Activated naive CD8-positive, alpha-beta T cell treated with anti-CD3 and anti-CD28 coated beads, Interleukin-2, amount 50 U/mL, for 16 hours (primary cell): Measurements from ENCODE around the gene VDAC2.
"Not testable (repeated sequence)": the region's sequence is repeated elsewhere in the genome, so short reads cannot be mapped to it uniquely, and the experiment has no call there.

ENCODE experiments used
- DNase-seq: peaks from one replicate; pipeline ENCODE4 v3.0.0-alpha.2; 2020; ENCODE audit warnings: low read depth, low spot score

The VDAC2 gene

GRCh38 chr10:75199949-75200348 lies 10.6 kb upstream of the VDAC2 start:
- not testable (repeated sequence) for DNase-seq

GRCh38 chr10:75201793-75202307 lies 8.7 kb upstream of the VDAC2 start:
- no peak for DNase-seq

GRCh38 chr10:75202321-75203045 lies 8.1 kb upstream of the VDAC2 start:
- DNase-seq: no peak

DNA sequence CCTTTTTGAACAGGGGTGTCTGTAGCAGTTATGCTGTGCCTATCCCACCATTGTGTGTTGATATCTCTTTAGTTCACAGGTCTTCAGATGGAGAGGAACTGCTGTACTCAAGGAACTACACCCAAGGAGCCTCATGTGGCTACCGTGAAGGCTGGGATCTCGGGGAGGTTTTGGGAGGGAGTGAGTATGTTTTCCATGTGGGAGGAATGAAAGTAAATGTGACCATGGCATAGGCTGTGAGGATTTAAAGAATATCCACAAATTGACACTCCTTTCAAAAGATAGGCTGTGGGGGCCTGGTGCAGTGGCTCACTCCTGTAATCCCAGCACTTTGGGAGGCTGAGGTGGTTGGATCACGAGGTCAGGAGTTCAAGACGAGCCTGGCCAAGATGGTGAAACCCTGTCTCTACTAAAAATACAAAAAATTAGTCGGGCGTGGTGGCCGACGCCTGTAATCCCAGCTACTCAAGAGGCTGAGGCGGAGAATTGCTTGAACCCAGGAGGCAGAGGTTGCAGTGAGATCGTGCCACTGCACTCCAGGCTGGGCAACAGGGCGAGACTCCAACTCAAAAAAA lies 7.5 kb upstream of the VDAC2 start:
- not testable (repeated sequence) for DNase-seq

- DNase-seq: no peak
These were observed 6.9 kb upstream of the VDAC2 start for GRCh38 chr10:75203724-75204123.

DNA sequence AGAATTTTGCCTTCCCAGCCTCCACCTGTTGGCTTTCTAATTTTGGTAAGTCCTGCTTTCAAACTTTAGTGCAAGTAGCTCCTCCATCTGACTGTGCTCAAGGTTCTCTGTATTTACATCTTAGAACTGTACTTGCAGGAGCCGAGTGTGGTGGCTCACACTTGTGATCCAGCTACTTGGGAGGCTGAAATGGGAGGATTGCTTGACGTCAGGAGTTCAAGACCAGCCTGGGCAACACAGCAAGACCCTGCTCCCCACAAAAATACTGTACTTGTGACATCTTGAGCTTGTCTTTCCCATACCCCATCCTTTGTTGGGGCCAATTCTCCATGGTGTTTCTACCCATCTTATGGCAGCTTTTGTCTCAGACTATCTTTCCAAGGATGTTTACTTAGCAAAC lies 4.7 kb upstream of the VDAC2 start:
- no peak for DNase-seq

DNA sequence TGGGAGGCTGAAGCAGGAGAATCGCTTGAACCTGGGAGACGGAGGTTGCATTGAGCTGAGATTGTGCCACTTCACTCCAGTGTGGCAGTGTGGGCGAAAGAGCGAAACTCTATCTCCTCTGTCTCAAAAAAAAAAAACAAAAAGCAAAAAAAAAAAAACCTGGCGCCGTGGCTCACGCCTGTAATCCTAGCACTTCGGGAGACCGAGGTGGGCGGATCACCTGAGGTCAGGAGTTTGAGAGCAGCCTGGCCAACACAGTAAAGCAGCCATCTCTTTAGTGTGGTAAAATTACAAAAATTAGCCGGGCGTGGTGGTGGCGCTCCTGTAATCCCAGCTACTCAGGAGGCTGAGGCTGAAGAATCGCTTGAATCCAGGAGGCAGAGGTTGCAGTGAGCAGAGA lies 4.0 kb upstream of the VDAC2 start:
- DNase-seq: not testable (repeated sequence)

DNA sequence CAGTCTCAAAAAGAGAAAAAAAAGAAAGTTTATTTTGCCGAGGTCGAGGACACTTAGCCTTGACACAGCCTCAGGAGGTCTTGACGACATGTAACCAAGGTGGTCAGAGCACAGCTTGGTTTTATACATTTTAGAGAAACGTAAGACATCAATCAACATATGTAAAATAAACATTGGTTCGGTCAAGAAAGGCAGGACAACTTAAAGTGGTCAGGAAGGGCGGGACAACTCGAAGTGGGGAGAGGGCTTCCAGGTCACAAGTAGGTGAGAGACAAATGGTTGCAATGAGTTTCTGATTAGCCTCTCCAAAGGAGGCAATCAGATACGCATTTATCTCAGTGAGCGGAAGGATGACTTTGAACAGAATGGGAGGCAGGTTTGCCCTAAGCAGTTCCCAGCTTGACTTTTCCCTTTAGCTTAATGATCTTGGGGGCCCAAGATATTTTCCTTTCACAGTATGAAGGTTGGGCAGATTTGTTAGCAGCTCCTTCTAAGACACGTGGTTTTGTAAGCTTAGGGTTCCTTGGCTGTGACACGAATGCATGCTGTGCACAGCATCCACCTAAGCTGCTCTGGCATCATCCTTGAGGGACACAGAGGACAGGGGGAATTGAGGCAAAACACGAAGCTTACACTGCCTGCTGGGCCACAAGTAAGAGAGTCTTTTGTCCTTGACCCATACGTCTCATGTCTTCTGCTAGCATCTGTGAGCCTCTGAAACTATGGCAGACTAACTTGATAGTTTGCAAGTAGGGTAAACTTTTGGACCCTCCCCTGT lies 3.3 kb upstream of the VDAC2 start:
- no peak for DNase-seq

- DNase-seq: no peak
These were observed 2.8 kb upstream of the VDAC2 start for GRCh38 chr10:75207857-75208144.

GRCh38 chr10:75208181-75208580 lies 2.4 kb upstream of the VDAC2 start:
- no peak for DNase-seq

DNA sequence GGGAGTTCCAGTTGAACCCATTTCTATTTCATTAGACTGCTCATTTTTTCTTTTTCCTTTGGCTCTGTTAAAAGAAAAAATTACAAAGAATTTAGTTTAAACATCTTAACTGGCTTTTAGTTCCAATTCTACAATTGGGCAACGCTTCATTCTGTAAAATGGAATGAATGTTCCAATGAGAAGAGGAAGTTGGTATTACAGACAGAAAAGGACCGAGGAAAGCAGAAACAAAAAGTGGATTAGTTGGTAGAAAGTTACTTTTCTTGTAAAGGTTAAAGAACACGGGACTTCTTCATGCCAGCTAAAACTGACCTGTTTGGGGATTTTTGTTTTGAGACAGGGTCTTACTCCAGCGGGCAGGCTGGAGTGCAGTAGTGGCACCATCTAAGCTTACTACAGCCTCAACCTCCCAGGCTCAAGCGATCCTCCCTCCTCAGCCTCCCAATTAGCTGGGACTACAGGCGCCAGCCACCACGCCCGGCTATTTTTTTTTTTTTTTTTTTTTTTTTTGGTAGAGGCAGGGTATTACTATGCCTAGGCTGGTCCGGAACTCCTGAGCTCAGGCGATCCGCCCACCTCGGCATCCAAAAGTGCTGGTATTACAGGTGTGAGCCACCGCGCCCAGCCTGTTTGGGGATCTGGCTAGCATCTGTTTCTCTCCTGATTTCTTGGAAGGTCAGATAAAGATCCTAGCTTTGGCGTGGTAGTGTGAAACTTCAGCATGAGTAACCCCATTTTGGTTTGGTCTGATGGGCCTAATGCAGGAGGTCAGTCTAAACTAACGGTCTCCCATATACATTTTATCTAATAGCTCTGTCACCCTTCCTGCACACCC lies 1.3 kb upstream of the VDAC2 start:
- DNase-seq: no peak

GRCh38 chr10:75209921-75210281 lies 695 bp upstream of the VDAC2 start:
- DNase-seq: peak; percentile 41

- no peak for DNase-seq
These were observed 553 bp downstream of the VDAC2 start for GRCh38 chr10:75211007-75211691.

GRCh38 chr10:75212343-75212742 lies 1.7 kb downstream of the VDAC2 start:
- no peak for DNase-seq

DNA sequence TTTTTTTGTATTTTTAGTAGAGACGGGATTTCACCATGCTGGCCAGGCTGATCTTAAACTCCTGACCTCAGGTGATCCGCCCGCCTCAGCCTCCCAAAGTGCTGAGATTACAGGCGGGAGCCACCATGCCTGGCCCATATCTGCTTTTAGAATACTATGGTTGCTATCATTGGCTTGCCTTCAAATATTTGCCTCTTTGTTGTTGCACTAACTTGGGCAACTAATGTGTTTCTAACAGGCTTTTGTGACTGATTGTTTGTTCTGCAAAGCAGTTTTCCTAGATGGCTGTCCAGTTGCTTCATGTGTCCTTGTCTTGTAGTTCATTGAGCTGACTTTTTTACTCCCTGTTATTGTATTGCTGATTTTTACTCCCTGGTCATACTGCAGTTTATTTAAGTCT lies 9.7 kb downstream of the VDAC2 start:
- DNase-seq: no peak

- DNase-seq: not testable (repeated sequence)
These were observed 10.9 kb downstream of the VDAC2 start for GRCh38 chr10:75221492-75221891.

GRCh38 chr10:75223507-75223906 lies 12.9 kb downstream of the VDAC2 start:
- DNase-seq: no peak

DNA sequence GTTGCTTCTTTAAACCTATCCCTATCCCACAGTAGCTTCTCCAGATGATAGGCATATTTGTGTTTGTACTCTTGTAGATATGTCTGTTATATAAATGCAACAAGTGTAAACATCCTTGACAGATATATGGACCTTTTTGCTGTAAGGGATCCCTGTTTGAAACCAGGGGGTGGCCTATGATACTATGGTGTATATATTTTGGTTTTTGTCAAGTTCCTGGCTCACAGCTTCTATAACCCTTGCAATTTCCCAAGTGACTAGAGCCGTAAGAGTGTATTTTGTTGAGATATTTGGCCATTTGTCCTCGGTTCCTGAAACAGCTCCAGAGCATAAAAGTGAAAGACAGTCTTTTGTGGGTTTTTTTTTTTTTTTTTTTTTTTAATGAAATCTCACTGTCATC lies 15.5 kb downstream of the VDAC2 start:
- no peak for DNase-seq

GRCh38 chr10:75226656-75227055 lies 16.1 kb downstream of the VDAC2 start:
- no peak for DNase-seq

DNA sequence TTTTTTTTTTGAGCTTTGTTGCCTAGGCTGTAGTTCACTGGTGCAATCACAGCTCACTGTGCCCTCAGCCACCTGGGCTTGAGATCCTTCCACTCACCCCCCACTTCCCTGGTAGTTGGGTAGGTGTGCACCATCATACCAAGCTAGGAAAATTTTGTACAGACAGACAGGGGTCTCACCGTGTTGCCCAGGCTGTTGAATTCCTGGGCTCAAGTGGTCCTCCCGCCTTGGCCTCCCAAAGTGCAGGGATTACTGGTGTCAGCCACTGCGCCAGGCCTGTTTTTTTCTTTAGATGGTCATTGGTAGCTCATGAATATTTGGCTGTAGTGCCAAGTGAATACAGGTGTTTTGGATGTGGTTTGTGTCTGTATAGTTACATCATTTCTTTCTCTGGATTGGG lies 17.7 kb downstream of the VDAC2 start:
- no peak for DNase-seq

DNA sequence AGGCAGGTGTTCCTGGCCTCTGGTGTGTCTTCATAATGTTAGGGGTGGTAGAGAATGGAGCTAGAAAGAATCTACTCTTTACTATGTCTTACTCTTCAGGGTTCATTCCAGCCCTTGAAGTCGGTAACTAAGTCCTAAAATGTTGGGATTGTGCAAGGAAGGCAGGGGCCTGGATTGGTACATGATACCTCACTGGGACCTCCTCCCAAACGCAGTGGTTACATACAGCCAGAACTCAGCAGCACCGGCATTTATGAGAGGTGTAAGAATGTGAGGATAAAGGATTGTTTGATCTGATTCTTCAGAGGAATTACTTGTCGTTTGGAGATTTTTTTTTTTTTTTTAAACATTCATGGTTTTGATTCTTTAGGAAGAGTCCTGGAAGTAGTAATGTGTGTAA lies 18.2 kb downstream of the VDAC2 start:
- DNase-seq: no peak
